Liver (tissue), 9 donors: ENCODE measurements around the gene HILPDA. TPM values are rescaled to one million over a fixed set of nuclear protein-coding genes. Genes with fewer than 3 reads are reported as not detected.
"Not testable (repeated sequence)": the region's sequence is repeated elsewhere in the genome, so short reads cannot be mapped to it uniquely, and the experiment has no call there.

Source experiments
- DNase-seq: peaks from one replicate; pipeline ENCODE4 v3.0.0-alpha.2; 2017; ENCODE audit warnings: low spot score
- H3K27ac ChIP-seq, 2 donors: one replicate each; pipeline ENCODE4 v1.7.0; 2013; ENCODE audit warnings: inconsistent platforms in 2 of 2, low read length in 2 of 2, control low read depth in 1 of 2, low read depth in 1 of 2, mild to moderate bottlenecking in 1 of 2
- H3K27me3 ChIP-seq, 4 donors: one replicate each; pipeline versions ENCODE4 v1.6.1 to v1.7.0; 2013; ENCODE audit warnings: low read length in 3 of 4, inconsistent platforms in 1 of 4, mild to moderate bottlenecking in 1 of 4, moderate library complexity in 1 of 4; ENCODE audit not compliant: control insufficient read depth in 4 of 4, insufficient read depth in 4 of 4
- H3K36me3 ChIP-seq, 4 donors: one replicate each; pipeline versions ENCODE4 v1.6.1 to v1.7.0; 2013; ENCODE audit warnings: low read length in 3 of 4, mild to moderate bottlenecking in 3 of 4, low read depth in 1 of 4, moderate library complexity in 1 of 4; ENCODE audit not compliant: control insufficient read depth in 4 of 4, insufficient read depth in 3 of 4
- H3K4me1 ChIP-seq, 4 donors: one replicate each; pipeline versions ENCODE4 v1.6.1 to v1.7.0; 2013; ENCODE audit warnings: low read length in 3 of 4, mild to moderate bottlenecking in 3 of 4, moderate library complexity in 1 of 4; ENCODE audit not compliant: control insufficient read depth in 4 of 4, insufficient read depth in 4 of 4
- H3K4me3 ChIP-seq, 3 donors: one replicate each; pipeline versions ENCODE4 v1.6.1 to v1.7.0; 2013; ENCODE audit warnings: low read length in 3 of 3, control low read depth in 1 of 3, low read depth in 1 of 3, mild to moderate bottlenecking in 1 of 3
- H3K9ac ChIP-seq, 2 donors: one replicate each; pipeline ENCODE4 v1.7.0; 2013; ENCODE audit warnings: low read length in 2 of 2, mild to moderate bottlenecking in 2 of 2, moderate library complexity in 2 of 2, control low read depth in 1 of 2, low read depth in 1 of 2
- H3K9me3 ChIP-seq, 4 donors: one replicate each; pipeline versions ENCODE4 v1.6.1 to v1.7.0; 2013; ENCODE audit warnings: low read length in 3 of 4; ENCODE audit not compliant: control insufficient read depth in 4 of 4
- ATF3 ChIP-seq: IDR thresholded peaks from 2 replicates; pipeline ENCODE4 v1.6.1; 2016; ENCODE audit warnings: antibody characterized with exemption
- CTCF ChIP-seq: fragments of 150-350 bp; IDR thresholded peaks from 2 replicates; pipeline ENCODE4 v1.5.1; 2017; ENCODE audit warnings: improper control_type of control experiment, low read depth, low read length; ENCODE audit not compliant: missing input control
- EGR1 ChIP-seq, 2 donors: IDR thresholded peaks; 2 replicates each; pipeline ENCODE4 v1.6.1; 2016 to 2018; ENCODE audit warnings: antibody characterized with exemption in 2 of 2, low read depth in 2 of 2
- FOXA1 ChIP-seq: IDR thresholded peaks from 2 replicates; pipeline ENCODE4 v1.6.1; 2016; ENCODE audit warnings: antibody characterized with exemption
- FOXA2 ChIP-seq: IDR thresholded peaks from 2 replicates; pipeline ENCODE4 v1.6.1; 2016; ENCODE audit warnings: antibody characterized with exemption
- GABPA ChIP-seq, 2 donors: IDR thresholded peaks in 1 of 2; conservative IDR thresholded peaks in 1 of 2; 2 replicates each; pipeline ENCODE4 v1.6.1; 2016; ENCODE audit warnings: antibody characterized with exemption in 2 of 2, mild to moderate bottlenecking in 1 of 2, moderate library complexity in 1 of 2
- HNF4A ChIP-seq, 2 donors: conservative IDR thresholded peaks; 2 replicates each; pipeline ENCODE4 v1.6.1; 2016; ENCODE audit warnings: antibody characterized with exemption in 2 of 2, mild to moderate bottlenecking in 2 of 2
- HNF4G ChIP-seq: IDR thresholded peaks from 2 replicates; pipeline ENCODE4 v1.6.1; 2016; ENCODE audit warnings: antibody characterized with exemption
- JUND ChIP-seq, 2 donors: IDR thresholded peaks; 2 replicates each; pipeline ENCODE4 v1.6.1; 2016; ENCODE audit warnings: antibody characterized with exemption in 2 of 2
- MAX ChIP-seq: IDR thresholded peaks from 2 replicates; pipeline ENCODE4 v1.6.1; 2016; ENCODE audit warnings: antibody characterized with exemption
- RAD21 ChIP-seq, 2 donors: IDR thresholded peaks; 2 replicates each; pipeline ENCODE4 v1.6.1; 2016; ENCODE audit warnings: antibody characterized with exemption in 2 of 2, mild to moderate bottlenecking in 2 of 2
- REST ChIP-seq: IDR thresholded peaks from 2 replicates; pipeline ENCODE4 v1.6.1; 2016; ENCODE audit warnings: antibody characterized with exemption, mild to moderate bottlenecking
- RXRA ChIP-seq, 2 donors: IDR thresholded peaks; 2 replicates each; pipeline ENCODE4 v1.6.1; 2017 to 2018; ENCODE audit warnings: antibody characterized with exemption in 2 of 2, mild to moderate bottlenecking in 1 of 2
- YY1 ChIP-seq: IDR thresholded peaks from 2 replicates; pipeline ENCODE4 v1.6.1; 2016; ENCODE audit warnings: antibody characterized with exemption, mild to moderate bottlenecking
- ZBTB33 ChIP-seq: IDR thresholded peaks from 2 replicates; pipeline ENCODE4 v1.6.1; 2016; ENCODE audit warnings: antibody characterized with exemption
- WGBS: extraction: QIAGEN DNeasy Blood & Tissue Kit; methylation state at CpG from one replicate; pipeline ENCODE4 v1.1.7; 2013; 5-methylcytosine and 5-hydroxymethylcytosine counted together
- polyA plus RNA-seq, 2 donors: library from polyadenylated mRNA; stranded (reverse) in 1 of 2; unstranded in 1 of 2; fragments of 200-250 nt in 1 of 2; fragments of >200 nt in 1 of 2; fragmentation: Nextera tagmentation in 1 of 2; extraction: Ambion mirVana in 1 of 2; gene quantifications; one replicate each; pipeline versions ENCODE4 v1.2.1 to v1.2.3, GENCODE V29; 2013 to 2015
- total RNA-seq, 2 donors: library from RNA; depleted of rRNA; stranded (reverse); fragments of >200 nt; gene quantifications; one replicate each; pipeline ENCODE4 v1.2.3, GENCODE V29; 2014
- donor health status: healthy.
- donor health status: healthy.
- donor health status: healthy.
- donor health status: healthy.
- donor health status: healthy.

The HILPDA gene
- total and polyA plus RNA-seq, 4 donors, result 3.9 to 5.6 (median 5.2) TPM

- 4% methylated on average over 5 of the region's 5 CpGs for WGBS
- no peaks in the 10 kb centered on the region for H3K27me3 ChIP-seq
Measured at GRCh38 chr7:128456255-128456725, 612 bp downstream of the HILPDA start.

GRCh38 chr7:128457385-128457784, 1.7 kb downstream of the HILPDA start:
- H3K9ac ChIP-seq, H3K36me3 ChIP-seq, H3K27ac ChIP-seq, H3K27me3 ChIP-seq, DNase-seq, H3K9me3 ChIP-seq, H3K4me3 ChIP-seq: not testable (repeated sequence)
- WGBS, result 97% methylated on average over 6 of the region's 6 CpGs
- H3K4me1 ChIP-seq, result peaks cover 4 to 30% (median 11%) of the 10 kb centered on the region in 4 donors

More at GRCh38 chr7:128456255-128456725, 612 bp downstream of the HILPDA start:
- H3K9ac ChIP-seq, result peak overlapping the region; percentile 3 to 80
- no peaks in the 10 kb centered on the region for H3K9me3 ChIP-seq
- peak overlapping the region; percentile 73 to 82 (median 75) for H3K4me3 ChIP-seq
- peak overlapping the region; percentile 96 to 99 for H3K27ac ChIP-seq
- H3K36me3 ChIP-seq, result no peaks in the 10 kb centered on the region
- DNase-seq, result no peak
- H3K4me1 ChIP-seq, result peaks cover 4 to 30% (median 11%) of the 10 kb centered on the region in 4 donors
- no peak for TF ChIP-seq FOXA2
- no peak for TF ChIP-seq CTCF
- TF ChIP-seq YY1, result no peak
- no peak for TF ChIP-seq JUND (IDR thresholded peaks at IDR 0.05)
- no peak for TF ChIP-seq REST
- TF ChIP-seq RXRA (IDR thresholded peaks at IDR 0.05), result no peak
- TF ChIP-seq EGR1 (IDR thresholded peaks at IDR 0.05; ENCODE audit: low read depth in 2 of 2), result no peak
- no peak for TF ChIP-seq HNF4A (conservative IDR thresholded peaks at IDR 0.05)
- no peak for TF ChIP-seq RAD21 (IDR thresholded peaks at IDR 0.05)
- no peak for TF ChIP-seq ZBTB33
- TF ChIP-seq ATF3, result no peak
- no peak for TF ChIP-seq HNF4G
- no peak for TF ChIP-seq GABPA (IDR thresholded peaks at IDR 0.05 in 1 of 2, conservative IDR thresholded peaks at IDR 0.05 in 1 of 2)
- no peak for TF ChIP-seq FOXA1
- no peak for TF ChIP-seq MAX
